NCI-H524 (cell line): ENCODE data around the gene GAL.

Source experiments
- DNase-seq, 2 experiments: peaks; one replicate each; lab custom pipeline; 2025; lab: John Stamatoyannopoulos, UW

GAL gene

GRCh38 chr11:68711114-68711513 is 26.8 kb downstream of the GAL start:
- no peak for DNase-seq

- no peak for DNase-seq
Observed at GRCh38 chr11:68714060-68714856, 29.9 kb downstream of the GAL start.

- DNase-seq = no peak
Observed at GRCh38 chr11:68715456-68716122, 31.2 kb downstream of the GAL start.

GRCh38 chr11:68721075-68721474 is 36.7 kb downstream of the GAL start:
- DNase-seq = no peak

GRCh38 chr11:68722143-68722542 is 37.8 kb downstream of the GAL start:
- no peak for DNase-seq

- DNase-seq = peak; percentile 15 to 58
Observed at GRCh38 chr11:68724293-68724692, 39.9 kb downstream of the GAL start.

GRCh38 chr11:68727783-68728182 is 43.4 kb downstream of the GAL start:
- DNase-seq = no peak

- no peak for DNase-seq
Observed at GRCh38 chr11:68734111-68734510, 49.8 kb downstream of the GAL start.

- no peak for DNase-seq
Observed at GRCh38 chr11:68735125-68735524, 50.8 kb downstream of the GAL start.

GRCh38 chr11:68735646-68736045 is 51.3 kb downstream of the GAL start:
- no peak for DNase-seq
